ENCODE results near the gene RHOT2. TPM values are rescaled to one million over a fixed set of nuclear protein-coding genes. Genes with fewer than 3 reads are reported as not detected.

RHOT2 gene
- total RNA-seq, 1 donor from 2014 or later, result 34.0 TPM

DNA sequence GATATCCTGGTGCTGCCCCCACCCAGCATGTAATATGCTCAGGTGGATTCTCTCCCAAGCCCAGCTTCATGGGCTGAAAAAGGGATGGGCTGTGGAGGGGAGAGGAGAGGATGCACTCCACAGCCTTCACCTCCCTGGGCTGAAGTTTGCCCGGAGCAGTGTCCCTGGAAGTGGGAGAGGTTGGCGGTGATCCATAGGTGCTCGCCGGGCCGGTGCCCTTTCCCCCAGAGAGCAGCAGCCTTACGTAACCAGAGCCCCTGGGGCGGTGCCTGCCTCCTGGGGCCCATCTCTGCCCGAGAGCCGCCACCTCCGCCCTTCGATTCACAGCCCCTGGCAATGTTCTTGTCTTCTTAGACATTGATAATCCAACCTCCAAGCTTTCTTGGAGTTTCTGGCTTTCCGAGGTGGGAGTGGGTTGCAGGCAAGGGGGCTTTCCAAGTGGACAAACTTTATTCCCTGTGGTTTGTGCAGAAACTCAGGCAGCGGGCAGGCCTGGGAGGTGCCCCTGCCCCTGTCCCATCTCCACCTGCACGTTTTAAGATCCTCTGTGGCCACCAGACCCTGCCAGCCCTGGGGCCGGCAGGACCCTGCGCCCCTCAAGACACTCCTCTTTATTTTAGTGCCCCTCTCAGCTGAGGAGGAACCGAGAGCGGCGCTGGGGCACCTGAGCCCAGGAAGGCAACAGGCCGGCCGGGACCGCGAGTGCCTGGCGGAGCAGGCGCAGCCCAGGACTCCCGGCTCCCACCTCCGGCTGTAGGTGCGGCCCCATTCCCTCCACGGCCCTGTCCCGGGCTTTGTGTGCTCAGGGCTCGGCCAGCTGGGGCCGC, 21.9 kb upstream of the RHOT2 start:
- H3K9me3 Mint-ChIP-seq, result no peaks in the 10 kb centered on the region
- TF ChIP-seq, protein P1, sequence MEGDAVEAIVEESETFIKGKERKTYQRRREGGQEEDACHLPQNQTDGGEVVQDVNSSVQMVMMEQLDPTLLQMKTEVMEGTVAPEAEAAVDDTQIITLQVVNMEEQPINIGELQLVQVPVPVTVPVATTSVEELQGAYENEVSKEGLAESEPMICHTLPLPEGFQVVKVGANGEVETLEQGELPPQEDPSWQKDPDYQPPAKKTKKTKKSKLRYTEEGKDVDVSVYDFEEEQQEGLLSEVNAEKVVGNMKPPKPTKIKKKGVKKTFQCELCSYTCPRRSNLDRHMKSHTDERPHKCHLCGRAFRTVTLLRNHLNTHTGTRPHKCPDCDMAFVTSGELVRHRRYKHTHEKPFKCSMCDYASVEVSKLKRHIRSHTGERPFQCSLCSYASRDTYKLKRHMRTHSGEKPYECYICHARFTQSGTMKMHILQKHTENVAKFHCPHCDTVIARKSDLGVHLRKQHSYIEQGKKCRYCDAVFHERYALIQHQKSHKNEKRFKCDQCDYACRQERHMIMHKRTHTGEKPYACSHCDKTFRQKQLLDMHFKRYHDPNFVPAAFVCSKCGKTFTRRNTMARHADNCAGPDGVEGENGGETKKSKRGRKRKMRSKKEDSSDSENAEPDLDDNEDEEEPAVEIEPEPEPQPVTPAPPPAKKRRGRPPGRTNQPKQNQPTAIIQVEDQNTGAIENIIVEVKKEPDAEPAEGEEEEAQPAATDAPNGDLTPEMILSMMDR (IDR thresholded peaks at IDR 0.05), result no peak
- no peak for TF ChIP-seq EZH2phosphoT487 (IDR thresholded peaks at IDR 0.05)
- no peak for TF ChIP-seq EZH2 (IDR thresholded peaks at IDR 0.05)
- no peak overlapping the region for H2AFZ ChIP-seq (replicated peaks)
- H3K27me3 ChIP-seq, result peaks cover 33% of the 10 kb centered on the region
- H3K36me3 Mint-ChIP-seq, result no peaks in the 10 kb centered on the region
- peaks cover 15% of the 10 kb centered on the region for H3F3A ChIP-seq (ENCODE audit: low read depth)
- H3K79me2 ChIP-seq (ENCODE audit: low read depth), result no peaks in the 10 kb centered on the region
- H3K4me2 ChIP-seq, result no peak overlapping the region
- no peak overlapping the region for H3K27ac ChIP-seq
- no peaks in the 10 kb centered on the region for H3K9me3 ChIP-seq (ENCODE audit: low read depth)
- no peak overlapping the region for H3K4me3 ChIP-seq
- peaks cover 16% of the 10 kb centered on the region for H4K20me1 ChIP-seq (ENCODE audit: low read depth)
- H3K27me3 Mint-ChIP-seq (ENCODE audit: insufficient read depth, low read depth), result no peaks in the 10 kb centered on the region
- no peak for DNase-seq (ENCODE audit: low spot score)
- peaks cover 9% of the 10 kb centered on the region for H3K4me1 Mint-ChIP-seq
- H3K4me1 ChIP-seq, result peaks cover 5% of the 10 kb centered on the region
- H3K4me3 Mint-ChIP-seq, result no peak overlapping the region
- H3K9ac ChIP-seq, result no peak overlapping the region
- no peak overlapping the region for H3K27ac Mint-ChIP-seq
- no peaks in the 10 kb centered on the region for H3K36me3 ChIP-seq

DNA sequence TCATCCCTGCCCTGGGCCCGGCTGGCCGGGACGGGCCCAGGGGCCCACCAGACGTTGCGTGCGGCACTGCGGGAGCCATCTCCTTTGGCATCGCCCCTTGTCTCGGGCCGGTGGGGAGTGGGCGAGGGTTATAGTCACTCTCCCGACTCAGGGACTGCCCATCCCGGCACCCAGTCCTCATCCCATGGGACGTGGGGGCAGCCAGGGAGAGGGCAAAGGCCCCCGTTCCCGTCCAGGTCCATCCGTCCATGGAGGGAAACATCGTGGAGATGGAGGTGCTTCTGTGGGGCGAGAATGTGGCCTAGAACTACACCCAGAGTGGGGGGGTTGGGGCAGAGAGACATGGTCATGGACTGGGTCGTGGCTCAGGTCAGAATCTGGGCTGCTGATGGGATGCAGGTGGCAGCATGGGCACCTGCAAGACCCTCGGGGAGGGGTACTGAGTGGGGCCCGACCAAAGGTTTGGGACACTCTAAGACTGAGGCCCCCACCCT, 21.2 kb upstream of the RHOT2 start:
- no peaks in the 10 kb centered on the region for H3K9me3 Mint-ChIP-seq
- DNase-seq (ENCODE audit: low spot score), result no peak
- no peak overlapping the region for H3K27ac Mint-ChIP-seq
- Histone ChIP-seq H3K4me1 (peaks cover 5% of the 10 kb centered on the region), H3K27me3 (peaks cover 26% of the 10 kb centered on the region), H3K79me2 (ENCODE audit: low read depth) (no peaks in the 10 kb centered on the region), H3K4me2 (no peak overlapping the region), H3K27ac (no peak overlapping the region), H3K36me3 (no peaks in the 10 kb centered on the region), H3K9me3 (ENCODE audit: low read depth) (no peaks in the 10 kb centered on the region), H3K9ac (no peak overlapping the region), H2AFZ (replicated peaks) (no peak overlapping the region), H3K4me3 (no peak overlapping the region), H4K20me1 (ENCODE audit: low read depth) (peaks cover 16% of the 10 kb centered on the region), H3F3A (ENCODE audit: low read depth) (peaks cover 15% of the 10 kb centered on the region)
- peaks cover 9% of the 10 kb centered on the region for H3K4me1 Mint-ChIP-seq
- no peaks in the 10 kb centered on the region for H3K36me3 Mint-ChIP-seq
- TF ChIP-seq, protein P1 (IDR thresholded peaks at IDR 0.05), result no peak
- TF ChIP-seq EZH2phosphoT487 (IDR thresholded peaks at IDR 0.05), result no peak
- no peak for TF ChIP-seq EZH2 (IDR thresholded peaks at IDR 0.05)
- peak overlapping the region; percentile 48 for H3K4me3 Mint-ChIP-seq
- no peaks in the 10 kb centered on the region for H3K27me3 Mint-ChIP-seq (ENCODE audit: insufficient read depth, low read depth)

DNA sequence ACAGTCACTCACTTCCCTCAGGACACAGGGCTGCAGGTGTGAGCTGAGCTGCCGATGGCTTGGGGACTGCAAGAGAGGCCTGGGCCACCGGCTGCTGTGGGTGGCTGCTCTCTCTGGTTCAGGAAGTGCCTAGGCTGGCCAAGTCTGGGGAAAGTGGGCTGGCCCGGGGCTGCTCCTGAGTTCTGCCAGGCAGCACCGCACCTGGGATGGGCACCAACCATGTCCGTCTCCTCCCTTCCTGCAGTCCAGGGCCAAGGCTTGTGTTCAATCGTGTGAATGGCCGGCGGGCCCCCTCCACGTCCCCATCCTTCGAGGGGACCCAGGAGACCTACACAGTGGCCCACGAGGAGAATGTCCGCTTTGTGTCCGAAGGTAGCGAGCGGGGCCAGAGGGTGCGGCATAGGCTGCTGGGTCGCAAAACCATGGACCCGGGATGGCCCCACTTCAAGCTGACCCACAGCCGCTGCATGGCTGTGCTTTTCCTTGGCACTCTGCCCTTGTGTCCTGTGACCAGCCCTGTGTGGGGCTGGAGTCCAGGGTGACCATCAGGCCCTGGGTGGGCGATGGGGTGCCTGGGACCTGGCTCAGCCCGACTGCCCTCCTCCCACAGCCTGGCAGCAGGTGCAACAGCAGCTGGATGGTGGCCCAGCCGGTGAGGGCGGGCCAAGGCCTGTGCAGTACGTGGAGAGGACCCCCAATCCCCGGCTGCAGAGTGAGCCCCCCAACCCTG, 20.6 kb upstream of the RHOT2 start:
- Histone ChIP-seq H3K9ac (no peak overlapping the region), H3K9me3 (ENCODE audit: low read depth) (no peaks in the 10 kb centered on the region), H4K20me1 (ENCODE audit: low read depth) (peaks cover 16% of the 10 kb centered on the region), H3K27ac (no peak overlapping the region), H3K27me3 (peaks cover 20% of the 10 kb centered on the region), H2AFZ (replicated peaks) (no peak overlapping the region), H3K4me2 (no peak overlapping the region), H3K36me3 (no peaks in the 10 kb centered on the region), H3F3A (ENCODE audit: low read depth) (peaks cover 14% of the 10 kb centered on the region), H3K4me1 (peaks cover 5% of the 10 kb centered on the region), H3K79me2 (ENCODE audit: low read depth) (no peaks in the 10 kb centered on the region), H3K4me3 (no peak overlapping the region)
- no peaks in the 10 kb centered on the region for H3K36me3 Mint-ChIP-seq
- peaks cover 9% of the 10 kb centered on the region for H3K4me1 Mint-ChIP-seq
- H3K4me3 Mint-ChIP-seq, result peak overlapping the region; percentile 46
- H3K27ac Mint-ChIP-seq, result no peak overlapping the region
- H3K27me3 Mint-ChIP-seq (ENCODE audit: insufficient read depth, low read depth), result no peaks in the 10 kb centered on the region
- no peak for DNase-seq (ENCODE audit: low spot score)
- no peaks in the 10 kb centered on the region for H3K9me3 Mint-ChIP-seq
- TF ChIP-seq, protein P1 (IDR thresholded peaks at IDR 0.05), result no peak
- no peak for TF ChIP-seq EZH2phosphoT487 (IDR thresholded peaks at IDR 0.05)
- TF ChIP-seq EZH2 (IDR thresholded peaks at IDR 0.05), result no peak

Data from neural progenitor cell (in vitro differentiated cells).